T1000 (cell line): ENCODE results near the gene KLF6.
"Not testable (repeated sequence)": the region's sequence is repeated elsewhere in the genome, so short reads cannot be mapped to it uniquely, and the experiment has no call there.

Experiments used
- DNase-seq: peaks from one replicate; lab custom pipeline; 2025; ENCODE audit warnings: mixed read lengths; lab: John Stamatoyannopoulos, UW

The KLF6 gene

DNA sequence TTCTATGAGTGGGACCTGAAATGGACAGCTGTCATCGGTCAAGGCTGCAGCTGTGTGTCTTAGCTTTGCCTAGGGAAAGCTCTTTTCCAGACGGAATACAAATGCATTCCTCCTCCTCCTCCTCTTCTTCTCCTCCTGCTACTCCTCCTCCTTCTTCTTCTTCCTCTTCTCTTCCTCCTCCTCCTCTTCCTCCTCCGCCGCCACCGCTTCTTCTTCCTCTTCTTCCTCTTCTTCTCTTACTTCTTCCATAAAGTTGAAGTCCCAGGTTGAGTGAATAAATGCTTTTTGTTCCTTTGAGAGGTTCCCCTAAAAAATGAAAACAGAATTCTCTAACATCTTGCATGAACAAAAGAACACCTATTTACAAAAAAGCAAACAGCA lies 28.7 kb downstream of the KLF6 start:
- DNase-seq: no peak

DNA sequence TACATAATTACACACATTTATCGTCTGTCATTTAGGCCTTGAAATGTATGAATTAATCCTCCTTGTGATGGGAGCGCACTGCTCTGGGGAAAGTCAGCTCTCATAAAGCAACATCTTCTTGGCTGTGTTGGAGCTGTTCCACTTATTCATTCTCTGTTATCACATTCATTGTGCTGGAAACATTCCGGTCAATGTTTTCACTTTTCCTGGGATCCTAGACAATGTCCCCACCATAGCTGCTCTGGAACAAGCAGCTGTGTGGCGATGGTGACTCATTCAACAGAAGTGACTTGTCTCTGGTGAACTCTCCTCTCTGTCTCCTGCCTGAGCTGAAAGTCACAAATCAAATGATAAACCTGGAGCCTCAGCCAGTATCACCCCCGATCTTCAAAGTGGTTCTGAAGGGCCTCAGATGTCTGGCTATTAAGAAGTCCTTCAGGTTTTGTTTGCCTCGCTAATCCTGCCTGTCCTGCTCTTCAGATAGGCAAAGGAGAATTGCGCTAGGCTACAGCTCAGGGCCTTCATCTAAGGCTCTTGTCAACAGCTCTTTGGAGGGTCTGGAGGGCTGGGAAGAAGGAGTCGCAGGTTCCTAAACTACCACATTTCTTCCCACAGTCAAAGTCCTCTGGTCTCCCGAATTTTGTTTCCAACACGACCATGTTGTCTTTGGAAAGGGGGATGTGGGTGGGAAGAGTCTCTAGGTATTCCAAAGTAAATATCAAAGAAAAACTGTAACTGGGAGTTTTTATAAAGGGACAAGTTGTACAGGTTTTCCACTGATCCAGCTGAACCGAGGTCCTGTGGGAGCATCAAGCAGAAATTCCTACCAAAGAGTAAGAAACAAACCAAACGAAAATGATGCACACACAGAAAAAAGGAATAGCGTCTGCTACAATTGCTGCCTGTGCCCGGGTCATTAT lies 29.3 kb downstream of the KLF6 start:
- DNase-seq: no peak

DNA sequence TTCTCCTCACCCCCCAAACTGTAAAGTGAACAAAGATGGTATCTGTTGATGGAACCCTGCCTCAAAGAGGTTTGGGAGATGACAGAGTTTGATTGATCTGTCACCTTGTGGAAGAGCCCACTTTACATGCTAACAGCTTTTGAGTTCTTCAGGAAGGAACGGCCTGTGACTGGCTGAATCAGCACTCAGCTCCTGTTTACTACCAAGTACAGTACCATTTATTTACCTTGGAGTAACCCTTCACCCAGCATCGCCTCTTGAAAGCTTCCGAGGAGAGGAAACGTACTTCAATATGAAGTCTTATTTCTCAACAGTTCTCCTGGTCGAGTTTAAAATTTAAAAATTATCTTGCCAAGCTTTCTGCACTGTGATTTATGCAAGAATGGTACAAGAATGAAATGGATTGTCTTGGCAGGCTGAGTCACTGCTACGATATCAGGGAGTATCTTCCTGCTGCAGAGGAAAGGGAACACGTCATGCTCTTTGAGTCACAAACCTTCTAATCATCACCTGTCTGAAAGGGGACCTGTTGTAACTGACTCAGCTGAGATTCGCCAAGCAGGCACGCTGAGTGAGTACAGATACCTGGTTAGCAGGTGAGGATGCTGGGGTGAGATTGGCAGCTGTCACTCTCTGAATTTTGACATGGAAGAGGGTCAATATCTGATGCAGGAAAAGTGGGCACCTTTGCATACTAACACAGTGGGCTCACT lies 30.1 kb downstream of the KLF6 start:
- DNase-seq: no peak

DNA sequence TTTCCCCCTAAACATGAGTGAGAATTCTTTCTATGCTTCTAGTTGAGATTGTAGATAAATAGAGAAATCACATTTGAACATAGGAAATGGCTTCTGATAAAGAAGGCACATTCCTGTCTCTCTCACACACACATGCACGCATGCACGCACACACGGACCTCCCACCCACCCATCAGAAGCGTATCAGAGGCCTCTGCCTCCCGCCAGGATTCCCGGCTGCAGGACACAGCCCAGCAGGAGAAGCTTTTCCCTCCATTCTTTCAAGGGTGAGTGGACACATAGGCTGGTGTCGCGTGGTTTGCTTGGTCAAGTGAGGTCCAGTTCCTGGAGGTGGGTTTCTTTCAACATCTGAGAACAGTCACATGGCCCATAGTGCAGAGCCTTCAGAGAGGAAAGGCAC lies 34.2 kb downstream of the KLF6 start:
- DNase-seq: no peak

DNA sequence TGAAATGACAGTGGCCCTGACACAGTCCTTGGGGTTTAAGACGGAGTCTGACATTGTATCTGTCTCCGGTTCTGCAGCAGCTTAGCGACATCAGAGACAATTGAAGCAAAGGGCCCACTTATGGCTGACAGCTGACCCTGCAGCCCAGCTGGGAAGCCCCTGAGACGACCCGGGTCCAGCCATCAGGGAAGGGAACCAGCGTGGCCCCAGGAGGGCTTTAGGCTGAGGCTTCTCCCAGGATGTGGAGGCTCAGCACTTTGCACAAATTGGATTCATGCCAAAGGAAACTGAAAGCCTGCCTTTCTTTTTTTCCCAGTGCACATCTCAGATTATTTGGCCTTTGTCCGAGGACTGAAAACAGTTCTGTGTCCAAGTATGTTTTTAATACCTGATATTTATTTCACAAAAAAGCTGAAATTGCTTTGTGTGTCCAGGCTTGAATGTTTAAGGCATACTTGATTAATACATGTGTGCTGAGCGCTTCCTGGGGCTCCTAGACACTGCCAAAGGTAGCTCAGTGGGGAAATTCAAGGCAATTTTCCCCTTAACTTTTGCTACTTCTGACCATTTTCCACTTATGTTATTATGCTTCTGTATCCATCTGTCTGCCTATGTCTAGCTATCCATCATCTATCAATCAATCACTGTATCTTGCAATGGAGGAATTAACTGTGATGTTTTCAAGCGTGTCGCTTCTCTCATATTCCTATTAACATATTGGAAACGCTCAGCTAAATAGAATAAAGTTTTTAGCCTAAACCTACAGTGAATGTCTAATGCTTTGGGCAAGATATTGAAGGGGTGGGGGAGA lies 34.8 kb downstream of the KLF6 start:
- no peak for DNase-seq

DNA sequence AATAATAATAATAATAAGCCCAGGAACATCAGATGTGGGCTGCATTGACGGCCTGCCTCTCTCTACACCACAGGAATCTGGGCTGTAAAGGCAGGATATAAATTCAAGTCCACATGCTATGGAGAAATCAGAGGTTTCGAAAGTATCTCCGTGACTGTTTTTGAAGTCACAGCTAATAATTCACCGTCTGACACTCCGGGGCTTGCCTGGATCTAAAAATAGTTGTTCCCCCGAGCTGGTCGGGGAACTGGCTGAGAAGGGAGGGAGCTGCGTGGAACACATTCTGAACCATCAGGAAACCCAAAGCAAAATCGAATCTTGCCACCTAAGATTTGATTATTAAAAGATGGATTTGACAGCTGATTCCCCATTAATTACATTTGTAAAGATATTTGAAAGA lies 35.4 kb downstream of the KLF6 start:
- no peak for DNase-seq

DNA sequence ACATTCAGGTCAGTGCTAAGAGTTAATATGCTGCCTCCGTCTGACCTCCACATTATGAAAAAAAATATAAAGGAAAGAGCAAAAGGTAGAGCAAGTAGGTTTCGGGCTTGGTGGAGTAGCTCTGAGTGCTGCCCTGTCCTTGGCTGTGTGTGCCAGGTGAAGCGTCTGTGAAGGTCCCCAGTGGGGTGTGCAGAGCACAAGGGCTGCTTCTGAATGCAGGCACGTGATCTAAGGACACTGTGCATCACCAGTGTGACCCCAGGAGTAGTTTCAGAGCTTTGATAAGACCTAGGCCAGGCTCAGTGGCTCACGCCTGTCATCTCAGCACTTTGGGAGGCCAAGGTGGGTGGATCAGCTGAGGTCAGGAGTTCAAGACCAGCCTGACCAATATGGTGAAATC lies 36.0 kb downstream of the KLF6 start:
- no peak for DNase-seq

DNA sequence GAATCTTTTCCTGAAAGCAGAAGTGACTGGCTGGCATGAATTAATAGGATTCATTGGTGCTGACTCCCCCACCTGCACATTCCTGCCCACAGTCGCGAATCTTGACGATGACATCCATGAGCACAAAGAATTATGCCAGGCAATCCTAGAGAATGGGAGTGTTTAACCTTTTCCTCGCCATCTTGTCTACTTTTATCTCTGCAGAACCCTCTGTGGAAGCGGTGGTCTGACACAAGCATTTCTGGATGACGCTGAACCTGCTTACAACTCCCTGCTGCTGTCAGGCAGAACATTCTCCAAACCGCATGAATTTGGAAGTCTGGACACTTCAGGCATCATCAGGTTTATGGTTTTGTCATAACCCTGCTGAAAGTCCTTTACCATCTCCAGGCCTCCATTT lies 36.5 kb downstream of the KLF6 start:
- DNase-seq: no peak

DNA sequence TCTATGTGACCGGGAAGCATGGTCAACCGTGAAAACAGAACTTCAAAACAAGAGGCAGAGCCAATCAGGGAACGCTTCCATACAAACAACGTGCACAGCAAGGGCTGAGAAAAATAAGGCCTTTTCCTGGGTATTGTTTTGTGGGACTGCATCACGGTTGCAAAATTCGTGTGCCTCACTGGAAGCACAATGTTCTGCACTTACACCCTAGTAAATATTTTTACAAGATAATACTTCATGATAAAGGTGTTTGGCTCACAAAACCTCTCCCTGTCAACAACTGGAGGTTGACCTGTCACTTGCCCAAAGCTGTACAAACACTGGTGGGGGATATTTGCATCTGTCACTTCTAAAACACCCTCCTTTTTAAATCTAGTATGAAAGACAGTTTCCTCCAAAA lies 37.0 kb downstream of the KLF6 start:
- DNase-seq: no peak

DNA sequence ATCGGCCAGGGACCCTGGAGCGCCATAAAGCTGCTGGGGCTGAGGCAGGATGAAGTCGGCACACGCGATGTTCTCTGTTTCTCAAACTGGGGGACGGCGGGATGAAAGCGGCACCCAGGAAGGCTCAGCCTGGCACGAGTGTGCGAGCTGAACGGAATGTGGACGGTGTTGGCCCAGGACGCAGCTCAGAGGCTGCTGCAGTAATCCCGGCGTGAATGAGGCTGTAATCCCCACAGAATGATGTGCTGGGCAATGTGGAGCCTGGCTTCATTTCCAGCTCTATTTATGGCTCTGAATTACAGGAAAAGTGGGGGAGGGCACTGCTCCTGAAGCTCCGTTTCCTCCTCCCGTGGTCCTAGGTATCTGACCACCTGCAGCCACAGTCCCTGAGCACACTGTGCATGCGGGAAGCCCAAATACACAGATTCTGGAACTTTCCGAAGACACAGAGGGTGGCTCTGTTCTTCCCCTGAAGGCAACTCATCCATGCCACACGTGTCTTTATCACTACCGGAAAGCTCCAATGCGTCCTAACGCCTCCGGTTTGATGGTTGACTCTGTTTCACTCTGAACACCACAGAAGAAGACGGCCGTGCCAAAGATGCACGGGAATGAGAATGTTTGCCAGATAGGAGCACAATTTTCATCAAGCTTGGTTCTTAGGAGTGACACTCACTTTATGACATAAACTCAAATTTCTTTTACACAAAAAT lies 37.6 kb downstream of the KLF6 start:
- DNase-seq: no peak

DNA sequence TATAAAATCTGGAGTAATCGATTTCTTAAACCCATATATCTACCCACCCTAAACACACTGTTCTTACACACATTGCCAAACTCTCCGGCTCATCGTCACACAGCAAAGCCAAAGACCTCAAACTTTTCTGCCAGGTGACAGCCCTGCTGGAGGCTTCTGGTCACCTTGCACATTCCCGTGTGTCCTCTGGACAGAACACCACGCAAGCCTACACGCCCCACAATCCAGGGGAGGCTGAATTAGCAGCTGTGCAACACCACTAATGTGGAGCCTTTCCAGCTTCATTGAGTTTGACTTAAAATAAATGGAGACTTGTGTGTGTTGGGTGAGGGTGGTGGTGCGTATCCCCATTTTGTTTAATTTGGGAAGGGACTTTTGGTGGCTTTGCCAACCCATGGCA lies 38.4 kb downstream of the KLF6 start:
- DNase-seq: no peak

DNA sequence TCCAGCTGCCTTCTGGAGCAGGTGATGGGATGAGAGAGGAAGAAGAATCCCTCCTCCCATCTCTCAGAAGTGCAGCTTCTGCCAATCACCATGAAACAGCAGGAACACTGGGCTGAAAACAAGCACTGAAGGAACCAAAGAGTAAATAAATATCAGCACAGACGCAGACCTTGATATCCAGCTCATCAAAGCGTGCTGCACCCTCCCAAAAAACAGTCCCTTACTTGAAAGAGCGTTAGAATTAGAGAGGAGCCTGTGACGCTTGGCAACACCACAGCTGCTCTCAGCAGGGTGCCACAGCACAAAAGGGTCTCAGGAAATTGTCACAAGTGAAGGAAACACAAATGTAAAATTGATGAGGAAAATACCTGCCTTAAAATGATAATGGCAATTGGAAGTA lies 39.5 kb downstream of the KLF6 start:
- DNase-seq: no peak

DNA sequence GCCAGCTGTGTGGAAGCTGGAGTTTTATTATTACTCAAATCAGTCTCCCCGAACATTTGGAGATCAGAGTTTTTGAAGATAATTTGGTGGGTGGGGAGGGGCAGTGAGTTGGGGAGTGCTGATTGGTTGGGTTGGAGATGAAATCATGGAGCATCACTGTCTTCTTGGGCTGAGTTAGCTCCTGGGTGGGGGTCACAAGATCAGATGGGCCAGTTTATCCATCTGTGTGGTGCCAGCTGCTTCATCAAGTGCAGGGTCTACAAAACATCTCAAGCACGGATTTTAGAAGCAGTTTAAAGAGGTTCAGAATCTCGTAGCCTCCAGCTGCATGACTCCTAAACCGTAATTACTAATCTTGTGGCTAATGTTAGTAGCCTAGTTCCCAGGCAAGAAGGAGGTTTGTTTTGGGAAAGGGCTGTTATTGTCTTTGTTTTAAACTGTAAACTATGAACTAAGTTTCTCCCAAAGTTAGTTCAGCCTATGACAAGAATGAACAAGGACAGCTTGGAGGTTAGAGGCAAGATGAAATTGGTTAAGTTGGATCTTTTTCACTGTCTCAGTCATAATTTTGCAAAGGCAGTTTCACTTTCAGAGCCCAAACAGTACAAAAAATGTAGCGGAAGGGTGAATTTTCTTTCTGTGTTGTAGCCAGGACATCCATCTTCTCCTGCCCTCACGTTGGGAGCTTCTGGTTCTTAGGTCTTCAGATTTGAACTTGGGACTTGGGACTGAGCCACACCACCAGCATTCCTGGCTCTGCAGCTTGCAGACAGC lies 43.1 kb downstream of the KLF6 start:
- no peak for DNase-seq

DNA sequence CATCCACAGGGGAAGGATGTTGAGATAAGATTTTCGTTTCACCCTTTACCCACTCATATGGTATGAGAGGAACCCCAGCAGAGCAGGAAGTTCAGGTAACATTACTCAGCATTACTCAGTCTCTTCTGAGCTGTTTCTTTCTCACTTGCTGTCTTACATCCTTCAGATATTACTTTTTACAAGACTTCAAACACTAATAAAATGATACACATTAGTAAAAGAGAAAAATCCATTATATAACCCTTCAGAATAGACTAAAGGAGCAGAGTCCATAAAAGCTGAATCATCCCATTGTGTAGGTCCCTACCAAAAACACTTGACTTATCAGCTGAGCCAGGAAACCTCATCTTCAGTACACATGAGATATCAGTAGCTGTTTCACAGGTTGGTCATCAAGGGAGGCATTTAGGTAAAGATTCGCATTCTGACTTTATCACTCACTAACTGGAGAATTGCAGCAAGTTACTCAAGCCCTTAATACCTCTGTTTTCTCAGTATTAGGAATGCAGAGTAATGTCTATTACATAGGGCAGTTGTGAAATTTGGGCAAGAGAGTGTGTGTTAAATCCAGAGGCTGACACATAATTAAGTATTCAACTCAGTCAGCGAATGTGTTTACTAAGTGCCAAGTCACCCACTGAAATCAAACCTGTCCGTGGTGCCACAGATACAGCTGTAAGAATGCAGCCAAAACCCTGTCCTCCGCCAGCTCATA lies 44.7 kb downstream of the KLF6 start:
- DNase-seq: no peak

DNA sequence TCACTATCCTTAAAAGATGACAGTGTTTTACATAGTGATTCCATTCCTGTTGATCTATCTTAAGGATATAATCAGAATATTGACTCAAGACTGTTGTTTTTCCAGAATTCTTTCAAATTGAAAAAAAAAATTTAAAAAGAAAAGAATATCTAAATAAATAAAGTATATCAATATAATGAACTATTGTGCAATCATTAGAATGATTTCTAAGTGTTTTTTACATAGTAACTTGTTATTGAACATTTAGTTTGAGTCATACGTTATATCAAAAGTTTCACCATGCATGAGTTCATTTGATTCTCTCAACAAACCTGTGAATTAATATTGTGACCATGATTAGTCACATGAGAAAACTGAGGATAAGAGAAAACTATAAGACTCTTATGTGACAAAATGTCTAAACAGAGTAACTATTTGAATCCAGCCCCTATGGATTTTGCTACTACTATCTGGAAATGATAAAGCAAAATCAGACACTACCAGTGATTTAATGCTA lies 46.1 kb downstream of the KLF6 start:
- DNase-seq: no peak

DNA sequence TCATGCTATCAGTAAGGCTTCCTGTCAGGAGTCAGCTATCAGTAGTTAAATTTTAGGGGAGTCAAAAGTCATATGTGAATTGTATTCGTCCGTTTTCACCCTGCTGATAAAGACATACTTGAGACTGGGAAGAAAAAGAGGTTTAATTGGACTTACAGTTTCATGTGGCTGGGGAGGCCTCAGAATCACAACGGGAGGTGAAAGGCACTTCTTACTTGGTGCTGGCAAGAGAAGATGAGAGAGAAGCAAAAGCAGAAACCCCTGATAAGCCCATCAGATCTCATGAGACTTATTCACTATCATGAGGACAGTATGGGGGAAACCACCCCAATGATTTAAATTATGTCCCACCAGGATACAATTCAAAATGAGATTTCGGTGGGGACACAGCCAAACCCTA lies 47.1 kb downstream of the KLF6 start:
- no peak for DNase-seq

DNA sequence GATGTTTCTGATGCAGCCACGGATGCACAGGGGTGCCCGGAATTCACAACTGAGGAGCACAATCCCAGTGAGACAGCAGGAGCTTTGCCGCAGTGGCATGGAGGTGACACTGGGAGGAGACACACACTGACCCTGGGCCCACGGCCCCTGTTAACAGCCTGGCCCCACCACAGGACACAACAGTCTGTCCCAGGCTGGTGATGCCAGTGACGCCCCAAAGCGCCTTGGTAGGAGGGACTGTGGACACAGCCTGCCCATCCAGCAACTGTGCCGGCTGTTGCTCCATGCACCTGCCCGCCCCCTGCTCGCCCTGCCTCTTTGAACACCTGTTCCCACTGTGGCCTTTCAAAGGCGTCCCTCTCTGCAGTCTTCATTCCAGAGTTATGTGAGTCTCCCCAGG lies 49.8 kb downstream of the KLF6 start:
- no peak for DNase-seq

DNA sequence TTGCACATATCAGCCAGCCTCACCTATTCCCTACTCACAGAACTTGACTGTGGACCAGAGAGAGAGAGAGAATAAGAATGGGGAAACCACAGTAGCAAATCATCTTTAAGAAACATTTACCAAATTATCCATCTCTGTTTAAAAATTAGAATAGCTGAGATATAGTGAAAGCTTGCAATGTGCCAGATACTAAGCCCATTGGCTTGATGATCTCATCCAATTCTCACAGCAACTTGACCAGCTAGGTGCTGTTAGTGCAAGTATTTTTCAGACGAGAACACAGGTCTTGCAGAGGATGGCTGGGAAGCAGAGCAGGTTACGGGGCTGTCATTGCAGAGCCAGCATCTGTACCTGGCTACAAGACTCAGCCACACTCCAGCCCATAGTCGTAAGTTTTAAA lies 50.9 kb downstream of the KLF6 start:
- no peak for DNase-seq

DNA sequence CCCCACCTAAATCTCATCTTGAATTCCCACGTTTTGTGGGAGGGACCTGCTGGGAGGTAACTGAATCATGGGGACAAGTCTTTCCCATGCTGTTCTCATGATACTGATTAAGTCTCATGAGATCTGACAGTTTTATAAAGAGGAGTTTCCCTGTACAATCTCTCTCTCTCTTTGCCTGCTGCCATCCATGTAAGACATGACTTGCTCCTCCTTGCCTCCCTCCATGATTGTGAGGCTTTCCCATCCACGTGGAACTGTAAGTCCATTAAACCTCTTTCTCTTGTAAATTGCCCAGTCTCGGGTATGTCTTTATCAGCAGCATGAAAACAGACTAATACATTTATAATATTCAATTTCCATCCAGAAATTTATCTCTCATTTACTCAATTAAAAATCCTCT lies 52.8 kb downstream of the KLF6 start:
- not testable (repeated sequence) for DNase-seq

DNA sequence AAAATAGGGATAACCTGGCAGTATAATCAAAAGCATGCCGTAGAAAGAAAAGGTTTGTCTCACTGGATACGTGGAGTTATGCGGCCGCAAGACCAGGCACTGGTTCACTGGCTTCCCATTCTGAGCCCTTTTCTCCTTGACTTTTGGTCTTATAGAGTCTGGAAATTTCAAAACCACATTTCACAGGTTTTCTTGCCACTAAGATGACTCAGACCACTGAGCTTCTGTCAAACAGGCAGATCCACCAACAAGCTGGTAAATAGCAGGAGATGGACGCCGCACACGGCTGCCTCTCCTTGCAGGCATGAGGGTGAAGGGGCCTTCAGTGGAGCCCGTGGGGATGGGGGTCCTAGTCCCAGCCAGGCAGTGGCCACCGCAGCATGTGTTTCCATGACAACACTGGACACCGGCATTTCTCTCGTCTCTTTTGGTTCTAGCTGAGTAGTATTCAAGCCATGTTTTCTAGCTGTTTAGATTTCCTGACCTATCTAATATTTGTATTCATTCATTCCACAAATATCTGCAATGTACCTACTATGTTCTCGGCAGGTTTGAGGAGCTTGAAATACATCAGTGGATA lies 55.5 kb downstream of the KLF6 start:
- DNase-seq: no peak
